Measurements from ENCODE around the gene ZNF211.

ZNF211 gene

DNA sequence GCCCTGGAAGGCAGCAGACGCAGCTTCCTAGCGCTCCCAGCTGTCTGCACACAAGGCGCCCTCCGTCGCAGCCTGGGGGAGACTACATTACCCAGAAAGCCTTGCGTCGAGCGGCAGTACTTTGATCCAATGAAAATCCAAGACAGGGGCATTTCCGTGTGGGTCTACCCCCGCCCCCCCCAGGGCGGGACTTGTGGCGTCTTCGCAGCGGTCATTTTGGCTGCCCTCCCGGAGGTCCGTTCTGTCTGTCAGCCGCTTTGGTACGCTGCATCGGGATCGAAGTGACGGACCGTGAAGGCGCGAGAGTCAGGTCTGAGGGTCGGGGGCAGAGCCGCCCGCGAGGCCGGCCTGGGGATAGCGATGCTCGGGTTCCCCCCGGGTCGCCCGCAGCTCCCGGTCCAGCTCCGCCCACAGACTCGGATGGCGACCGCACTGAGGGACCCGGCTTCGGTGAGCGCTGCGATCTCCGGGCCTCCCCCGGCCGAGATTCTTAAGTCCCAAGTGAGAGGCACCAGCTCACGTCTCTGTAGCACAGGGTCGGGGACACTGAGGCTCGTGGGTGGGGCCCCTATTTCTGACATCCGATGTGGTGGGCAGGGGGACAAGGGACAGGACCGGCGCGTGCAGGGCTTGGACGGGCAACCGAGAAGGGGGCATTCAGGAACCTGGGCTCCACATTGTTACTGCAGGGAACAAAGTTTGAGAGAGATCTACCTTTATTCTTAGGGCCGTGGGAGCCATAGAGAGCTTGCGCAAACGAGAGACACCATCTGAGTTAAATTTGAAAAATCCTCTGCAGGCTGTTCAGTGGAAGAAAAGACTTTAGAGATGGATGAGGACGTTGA lies at the start of gene ZNF211:
Gene ZNF211, plus strand, starts transcription at position 182 of the 845 bp plus-strand sequence. Its CDS starts 179 bp downstream, at position 361.
- DNase-seq, result peak; percentile 69

DNA sequence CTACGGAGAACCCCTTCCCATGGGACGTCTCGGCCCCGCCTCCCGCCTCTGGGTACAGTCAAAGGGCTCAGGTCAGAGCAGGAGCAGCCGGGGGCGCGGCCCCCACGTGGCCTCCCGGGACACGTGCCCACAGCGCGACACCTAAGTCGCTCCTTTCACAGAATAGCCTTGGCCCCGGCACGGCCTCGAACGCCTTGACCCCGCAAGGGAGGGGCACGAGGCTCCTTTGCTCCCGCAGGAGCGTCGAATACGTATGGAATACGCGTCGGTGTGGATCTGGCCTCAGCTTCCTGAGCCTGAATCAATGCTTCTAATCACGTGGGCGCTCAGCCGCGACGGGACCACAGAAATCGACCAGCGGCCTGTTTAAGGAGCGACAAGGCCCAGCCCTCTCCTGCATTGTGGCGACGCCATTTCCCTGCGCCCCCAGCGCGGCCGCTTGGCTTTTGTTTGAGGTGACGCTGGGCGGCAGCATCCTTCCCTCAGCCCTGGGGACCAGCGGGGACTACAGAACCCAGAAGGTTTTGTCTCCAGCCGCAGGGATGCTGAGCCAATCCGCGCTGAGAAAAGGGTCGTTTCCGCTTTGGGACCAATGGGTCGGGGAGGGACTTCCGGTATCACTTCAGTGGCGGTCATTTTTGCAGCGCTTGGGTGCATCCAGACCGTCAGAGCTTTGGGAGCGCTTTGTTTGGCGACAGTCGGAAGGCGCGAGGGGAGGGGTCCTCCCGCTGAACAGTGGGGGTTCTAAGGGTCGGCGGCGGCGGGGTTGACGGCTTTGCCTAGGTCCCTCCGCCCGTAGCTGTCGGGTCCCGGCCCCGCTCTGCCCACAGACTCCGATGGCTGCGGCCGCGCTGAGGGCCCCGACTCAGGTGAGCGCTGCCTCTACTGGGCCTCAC lies 49.2 kb upstream of the ZNF211 start, which contains the start of gene ZIK1:
Gene ZIK1, plus strand, starts transcription at position 625 of the 896 bp plus-strand sequence. Its CDS starts 212 bp downstream, at position 837.
- DNase-seq, result peak; percentile 17

DNA sequence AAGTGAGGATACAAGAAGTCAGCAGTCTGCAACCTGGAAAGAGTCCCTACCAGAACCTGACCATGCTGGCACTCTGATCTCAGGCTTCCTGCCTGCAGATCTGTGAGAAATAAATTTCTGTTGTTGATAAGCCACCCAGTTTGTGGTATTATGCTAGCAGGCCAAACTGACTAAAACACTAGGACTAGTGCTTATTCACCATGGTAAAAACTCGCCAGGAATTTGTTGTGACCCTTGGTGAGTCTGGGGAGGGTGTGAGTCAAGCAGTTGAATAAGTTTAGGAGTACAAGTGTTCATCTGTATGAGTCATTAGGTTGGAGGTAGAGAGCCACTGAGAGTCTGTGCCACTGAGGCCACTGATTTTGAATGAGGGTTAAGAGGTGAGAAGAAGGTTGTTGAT lies 45.4 kb upstream of the ZNF211 start:
- DNase-seq, result no peak

DNA sequence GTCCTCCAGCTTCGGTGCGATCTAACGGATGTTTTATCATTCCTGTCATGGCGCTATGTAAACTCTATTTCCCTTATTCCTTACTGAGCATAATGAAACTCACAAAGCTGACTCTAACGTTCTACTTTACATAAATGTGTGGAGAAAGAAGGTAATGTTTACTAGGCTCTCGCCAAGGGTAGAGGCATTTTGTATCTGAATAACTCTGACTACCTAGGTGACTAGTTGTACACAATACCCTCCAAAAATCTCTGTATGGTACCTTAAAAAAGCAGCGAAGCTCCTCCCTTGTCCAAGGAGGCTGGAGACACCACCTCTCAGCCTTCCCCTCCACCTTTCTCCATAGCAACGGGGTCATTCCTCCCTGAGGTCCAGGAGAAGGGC lies 33.6 kb upstream of the ZNF211 start:
- DNase-seq, result no peak

DNA sequence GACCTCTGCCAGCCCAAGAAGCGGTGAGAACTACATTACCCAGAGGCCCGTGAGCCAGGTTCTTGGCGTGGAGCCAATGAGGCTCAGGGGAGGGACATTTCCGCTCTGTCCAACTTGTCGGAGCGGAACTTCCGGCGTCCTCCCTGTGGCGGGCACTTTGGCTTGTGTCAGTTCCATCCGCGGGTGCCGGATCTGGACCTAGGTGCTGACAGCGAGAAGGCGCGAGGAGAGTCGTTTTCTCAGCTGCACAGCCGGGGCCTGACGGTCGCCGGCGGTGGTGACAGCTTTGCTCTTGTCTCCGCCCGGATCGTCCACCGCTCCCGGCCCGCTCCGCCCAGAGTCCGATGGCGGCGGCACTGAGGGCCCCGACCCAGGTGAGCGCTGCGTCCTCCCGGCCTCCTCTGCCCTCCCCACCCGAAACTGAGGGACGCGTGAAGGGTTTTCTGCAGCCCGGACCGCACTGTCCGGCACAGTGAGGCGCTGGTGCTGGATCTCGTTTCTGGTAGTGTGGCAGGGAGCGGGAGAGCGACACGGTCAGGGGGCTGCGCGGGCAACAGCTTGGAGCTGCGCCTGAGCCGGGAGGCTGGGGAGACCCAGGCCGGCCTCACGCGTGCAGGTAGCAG lies 33.1 kb upstream of the ZNF211 start, which contains the start of gene ZNF530:
Gene ZNF530, plus strand, starts transcription at position 125 of the 623 bp plus-strand sequence. CDS start 4,461 bp downstream, outside the sequence.
- peak; percentile 73 for DNase-seq

DNA sequence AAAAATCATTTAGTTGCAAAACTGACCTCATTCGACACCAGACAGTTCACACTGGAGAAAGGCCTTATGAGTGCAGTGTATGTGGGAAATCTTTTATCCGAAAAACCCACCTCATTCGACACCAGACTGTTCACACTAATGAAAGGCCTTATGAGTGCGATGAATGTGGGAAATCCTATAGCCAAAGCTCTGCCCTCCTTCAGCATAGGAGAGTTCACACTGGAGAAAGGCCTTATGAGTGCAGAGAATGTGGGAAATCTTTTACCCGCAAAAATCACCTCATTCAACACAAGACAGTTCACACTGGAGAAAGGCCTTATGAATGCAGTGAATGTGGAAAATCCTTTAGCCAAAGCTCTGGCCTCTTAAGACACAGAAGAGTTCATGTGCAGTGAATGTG lies 26.0 kb upstream of the ZNF211 start:
- no peak for DNase-seq

DNA sequence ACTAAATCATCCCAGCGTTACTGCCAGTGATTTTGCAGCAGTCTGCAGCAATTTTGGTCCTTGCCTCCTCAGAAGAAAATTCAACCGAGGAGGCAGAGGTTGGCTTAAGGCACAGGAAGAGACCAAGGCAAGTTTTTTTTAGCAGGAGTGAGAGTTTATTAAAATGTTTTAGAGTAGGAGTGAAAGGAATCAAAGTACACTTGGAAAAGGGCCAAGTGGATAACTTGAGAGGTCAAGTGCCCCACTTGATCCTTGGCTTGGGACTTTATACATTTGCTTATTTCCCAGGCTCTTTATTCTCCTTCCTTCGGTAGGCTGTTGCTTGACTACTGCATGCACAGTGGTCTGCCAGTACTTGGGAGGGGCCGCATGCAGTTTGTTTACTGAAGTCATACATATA lies 21.9 kb upstream of the ZNF211 start:
- no peak for DNase-seq

DNA sequence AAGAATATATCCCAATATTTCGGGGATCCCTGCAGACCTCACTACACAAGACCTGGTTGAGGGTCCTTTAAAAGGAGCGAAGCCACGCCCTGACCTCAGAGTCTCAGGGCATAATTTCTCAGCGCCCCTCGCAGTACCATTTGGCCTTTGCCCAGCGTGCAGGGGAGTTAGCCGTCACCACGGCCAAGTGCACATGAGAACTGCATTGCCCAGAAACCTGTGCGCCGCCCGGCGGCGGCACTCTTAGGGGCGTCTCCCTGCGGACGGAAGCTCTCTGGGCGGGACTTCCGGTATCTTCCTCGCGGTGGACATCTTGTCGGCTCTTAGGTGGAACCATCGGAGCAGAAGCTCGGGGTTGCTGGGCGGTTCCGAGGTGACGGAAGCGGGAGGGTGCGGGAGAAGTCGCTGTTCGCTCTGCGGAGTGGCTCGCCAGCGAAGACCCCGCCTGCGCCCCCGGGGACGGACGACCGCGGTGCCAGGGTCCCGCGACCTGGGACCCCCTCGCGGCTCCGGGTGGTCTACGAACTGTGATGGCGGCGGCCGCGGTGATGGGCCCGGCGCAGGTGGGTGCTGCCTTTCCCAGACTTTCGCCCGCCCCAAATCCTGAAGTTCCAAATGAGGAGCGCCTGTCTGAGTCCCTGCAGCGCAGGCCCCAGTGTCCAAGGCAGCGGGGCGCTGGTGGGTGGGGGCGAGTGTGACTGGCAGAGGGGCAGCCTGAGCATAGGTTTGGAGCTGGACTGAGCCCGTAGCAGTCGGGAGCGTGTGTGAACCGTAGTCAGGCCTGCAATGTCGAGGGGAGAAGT lies 18.8 kb upstream of the ZNF211 start, which contains the start of gene ZNF134:
Gene ZNF134, plus strand, starts transcription at position 302 of the 803 bp plus-strand sequence. CDS start 5,227 bp downstream, outside the sequence.
- peak; percentile 79 for DNase-seq

DNA sequence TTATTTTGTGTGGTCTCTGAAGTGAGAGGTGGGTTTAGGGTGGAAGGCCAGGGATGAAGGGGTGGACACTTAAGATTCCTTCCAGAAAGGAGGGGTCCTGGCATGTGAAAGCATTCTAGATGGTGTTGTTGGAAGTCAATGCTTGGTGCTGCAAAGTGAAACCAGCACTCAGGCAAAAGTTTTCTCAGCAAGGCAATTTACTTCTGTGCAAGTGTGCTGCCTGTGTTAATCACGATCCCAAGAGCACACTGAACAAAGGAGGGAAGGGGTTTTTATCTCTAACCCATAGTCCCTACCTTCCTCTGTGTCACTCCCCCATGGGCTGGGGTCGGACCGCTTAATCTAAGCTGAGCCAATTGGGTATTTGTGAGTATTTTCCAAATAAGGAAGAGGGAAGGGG lies 17.6 kb upstream of the ZNF211 start:
- DNase-seq, result no peak

DNA sequence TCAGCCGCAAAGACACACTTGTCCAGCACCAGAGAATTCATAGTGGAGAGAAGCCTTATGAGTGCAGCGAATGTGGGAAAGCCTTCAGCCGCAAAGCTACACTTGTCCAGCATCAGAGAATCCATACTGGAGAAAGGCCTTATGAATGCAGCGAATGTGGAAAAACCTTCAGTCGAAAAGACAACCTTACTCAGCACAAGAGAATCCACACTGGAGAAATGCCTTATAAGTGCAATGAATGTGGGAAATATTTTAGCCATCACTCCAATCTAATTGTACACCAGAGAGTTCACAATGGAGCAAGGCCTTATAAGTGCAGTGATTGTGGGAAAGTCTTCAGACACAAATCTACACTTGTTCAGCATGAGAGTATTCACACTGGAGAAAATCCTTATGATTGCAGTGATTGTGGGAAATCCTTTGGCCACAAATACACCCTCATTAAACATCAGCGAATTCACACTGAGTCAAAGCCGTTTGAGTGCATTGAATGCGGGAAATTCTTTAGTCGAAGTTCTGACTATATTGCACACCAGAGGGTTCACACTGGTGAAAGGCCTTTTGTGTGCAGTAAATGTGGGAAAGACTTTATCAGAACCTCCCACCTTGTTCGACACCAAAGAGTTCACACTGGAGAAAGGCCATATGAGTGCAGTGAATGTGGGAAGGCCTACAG lies 12.2 kb upstream of the ZNF211 start:
- DNase-seq, result no peak

DNA sequence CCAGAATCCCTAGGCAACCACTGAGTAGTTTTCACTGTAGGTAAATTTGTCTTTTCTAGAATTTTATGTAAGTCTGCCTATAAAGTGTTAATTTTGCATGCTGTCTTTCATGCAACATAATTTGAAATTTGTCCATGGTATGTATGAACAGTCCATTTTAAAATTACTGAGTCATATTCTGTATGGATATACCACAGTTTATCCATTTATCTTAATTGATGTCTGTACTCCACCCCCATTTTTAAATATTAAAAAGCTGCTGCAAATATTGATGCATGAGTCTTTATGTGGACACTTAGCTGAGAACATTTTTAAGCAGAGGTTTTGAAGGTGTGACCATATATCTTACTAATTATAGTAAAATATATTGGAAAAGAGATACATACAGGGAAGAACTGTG lies 9.9 kb upstream of the ZNF211 start:
- DNase-seq, result no peak

DNA sequence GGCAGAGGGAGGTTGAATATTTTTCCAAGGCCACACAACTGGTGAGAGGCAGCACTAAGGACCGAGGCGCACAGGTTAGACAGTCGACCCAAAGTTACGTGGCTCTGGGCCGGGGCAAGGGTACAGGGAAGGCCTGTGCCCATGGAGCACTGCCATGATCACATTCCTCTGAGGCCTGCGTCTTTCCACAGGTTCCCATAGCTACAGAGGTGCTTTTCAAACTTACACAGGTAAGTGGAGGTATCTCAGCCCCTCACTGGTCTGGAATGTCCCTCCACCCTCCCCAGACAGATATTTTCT lies 814 bp downstream of the ZNF211 start:
- no peak for DNase-seq

DNA sequence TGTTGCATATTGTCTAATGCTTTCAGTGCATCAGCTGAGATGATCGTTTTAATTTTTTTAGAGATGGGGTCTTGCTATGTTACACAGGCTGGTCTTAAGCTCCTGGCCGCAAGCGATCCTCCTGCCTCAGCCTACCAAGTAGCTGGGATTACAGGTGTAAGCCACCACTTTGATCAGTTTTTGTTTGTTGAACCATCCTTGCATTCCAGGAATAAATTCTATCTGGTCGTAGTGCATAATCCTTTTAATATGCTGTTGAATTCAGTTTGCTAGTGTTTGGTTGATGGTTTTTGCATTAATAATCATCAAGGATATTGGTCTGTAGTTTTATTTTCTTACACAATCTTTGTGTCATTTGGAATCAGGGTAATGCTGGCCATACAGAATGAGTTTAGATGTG lies 4.4 kb downstream of the ZNF211 start:
- DNase-seq, result no peak

DNA sequence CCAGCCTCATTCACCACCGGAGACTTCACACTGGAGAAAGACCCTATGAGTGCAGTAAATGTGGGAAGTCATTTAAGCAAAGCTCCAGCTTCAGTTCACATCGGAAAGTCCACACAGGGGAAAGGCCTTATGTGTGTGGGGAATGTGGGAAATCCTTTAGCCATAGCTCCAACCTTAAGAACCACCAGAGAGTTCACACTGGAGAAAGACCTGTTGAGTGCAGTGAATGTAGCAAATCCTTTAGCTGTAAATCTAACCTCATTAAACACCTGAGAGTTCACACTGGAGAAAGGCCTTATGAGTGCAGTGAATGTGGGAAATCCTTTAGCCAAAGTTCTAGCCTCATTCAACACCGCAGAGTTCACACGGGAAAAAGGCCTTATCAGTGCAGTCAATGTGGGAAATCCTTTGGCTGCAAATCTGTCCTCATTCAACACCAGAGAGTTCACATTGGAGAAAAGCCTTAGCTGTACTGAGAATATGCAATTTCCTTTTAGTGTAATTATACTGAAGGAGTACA lies 8.8 kb downstream of the ZNF211 start:
- no peak for DNase-seq

DNA sequence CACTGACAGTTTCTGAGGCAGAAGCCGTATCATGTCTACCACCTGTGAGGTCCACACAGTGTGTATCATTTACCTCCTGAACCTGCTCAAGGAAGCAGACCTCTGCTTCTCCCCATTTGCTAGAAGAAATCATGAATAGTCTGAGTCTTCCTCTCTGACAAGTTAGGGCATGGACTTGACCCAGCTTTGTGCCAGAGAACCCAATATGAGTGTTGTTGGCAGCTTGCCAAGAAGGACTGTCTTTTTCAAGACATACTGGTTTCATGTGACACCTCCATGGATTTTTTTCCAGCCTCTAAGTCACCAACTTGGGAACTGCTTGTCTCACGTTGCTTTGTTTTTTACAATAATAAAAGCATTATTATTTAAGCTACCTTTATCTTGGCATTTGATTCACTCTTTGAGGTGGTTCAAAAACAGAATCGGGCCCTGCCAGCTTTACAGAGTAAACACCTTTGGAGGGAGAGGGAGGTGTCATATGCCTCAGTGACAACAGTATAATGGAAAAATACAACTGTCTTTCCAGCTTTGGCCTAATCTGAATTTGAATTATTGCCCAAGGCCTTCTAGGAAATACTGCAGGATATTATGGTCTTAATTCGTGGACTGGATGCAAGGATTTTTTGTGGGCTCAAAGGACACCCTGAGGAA lies 9.6 kb downstream of the ZNF211 start:
- DNase-seq, result no peak

DNA sequence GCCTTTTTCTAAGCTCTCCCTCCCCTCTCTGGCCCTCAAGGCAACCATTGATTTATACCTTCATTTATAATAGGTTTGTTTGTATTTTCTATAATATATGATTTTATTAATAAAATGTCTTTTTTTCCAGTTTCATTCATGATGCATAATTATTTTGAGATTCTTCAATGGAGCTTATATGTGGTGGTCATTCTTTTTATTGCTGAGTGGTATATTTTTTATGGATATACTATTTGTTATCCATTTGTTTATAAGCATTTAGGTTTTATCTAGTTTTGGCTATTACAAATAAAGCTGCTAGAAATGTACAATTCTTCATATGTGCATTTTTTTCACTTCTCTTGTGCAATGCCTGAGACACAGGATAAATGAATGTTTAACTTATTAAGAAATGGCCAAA lies 10.8 kb downstream of the ZNF211 start:
- no peak for DNase-seq

DNA sequence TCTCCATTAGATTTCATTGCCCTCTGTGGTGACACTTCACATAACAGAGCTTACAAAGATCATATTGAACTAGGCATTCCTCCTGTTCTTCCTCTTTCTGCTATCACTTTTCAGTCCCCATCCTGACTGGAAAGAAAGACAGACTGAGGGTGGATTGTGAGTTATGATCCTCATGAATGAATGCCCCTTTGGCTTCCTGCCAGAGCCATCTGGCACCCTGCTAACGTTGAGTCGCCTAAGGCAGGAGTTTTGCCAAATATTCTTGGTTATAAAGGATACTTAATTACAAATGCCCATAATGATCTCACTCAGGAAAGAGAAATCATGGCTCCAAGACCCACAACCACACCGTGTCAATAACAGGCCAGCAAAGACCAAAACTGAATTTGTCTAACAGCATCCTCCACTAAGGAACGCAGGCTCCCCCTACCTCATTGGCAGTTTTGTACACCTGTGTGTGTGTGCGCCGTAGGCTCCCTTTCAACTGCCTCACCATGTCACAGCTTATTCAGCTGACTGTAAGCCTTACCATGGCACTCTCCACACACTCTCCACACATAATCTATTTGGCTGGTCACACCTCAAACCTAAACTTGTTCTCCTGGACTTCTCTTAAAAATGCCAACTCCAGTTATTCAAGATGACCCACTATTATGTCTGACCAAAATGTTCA lies 15.5 kb downstream of the ZNF211 start:
- DNase-seq, result peak; percentile 66

DNA sequence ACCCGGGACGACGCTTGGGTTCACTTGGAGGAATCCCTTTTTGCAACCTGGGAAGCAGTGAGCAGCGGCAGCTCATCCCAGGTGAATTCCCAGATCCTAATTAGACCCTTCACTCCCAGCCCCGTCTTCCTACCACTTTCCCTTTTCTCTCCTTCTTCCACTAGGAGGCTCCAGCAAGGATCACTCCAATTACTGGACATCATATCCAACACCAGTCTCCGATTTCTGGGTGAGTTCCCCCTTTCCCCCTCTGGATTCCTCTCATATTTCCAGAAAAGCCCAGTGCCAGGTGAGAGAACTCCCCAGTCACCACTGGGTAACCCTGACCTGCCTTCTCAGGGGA lies 18.7 kb downstream of the ZNF211 start:
- DNase-seq, result no peak

DNA sequence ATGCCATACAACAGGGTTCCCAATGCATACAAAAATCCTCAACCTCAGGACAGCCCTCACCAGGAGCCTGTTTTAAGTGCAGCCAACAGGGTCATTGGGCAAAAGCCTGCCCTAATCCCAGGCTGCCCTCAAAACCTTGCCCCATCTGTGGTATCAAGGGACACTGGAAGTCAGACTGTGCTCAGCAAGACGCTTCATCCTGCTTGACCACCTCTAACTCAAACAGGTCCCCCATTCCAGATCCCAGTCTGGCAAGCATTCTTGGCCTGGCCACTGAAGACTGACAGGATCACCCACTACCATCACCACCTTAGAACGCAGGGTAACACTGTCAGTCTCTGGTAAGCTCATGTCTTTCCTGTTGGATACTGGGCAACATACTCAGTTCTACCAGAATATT lies 20.7 kb downstream of the ZNF211 start:
- DNase-seq, result no peak

DNA sequence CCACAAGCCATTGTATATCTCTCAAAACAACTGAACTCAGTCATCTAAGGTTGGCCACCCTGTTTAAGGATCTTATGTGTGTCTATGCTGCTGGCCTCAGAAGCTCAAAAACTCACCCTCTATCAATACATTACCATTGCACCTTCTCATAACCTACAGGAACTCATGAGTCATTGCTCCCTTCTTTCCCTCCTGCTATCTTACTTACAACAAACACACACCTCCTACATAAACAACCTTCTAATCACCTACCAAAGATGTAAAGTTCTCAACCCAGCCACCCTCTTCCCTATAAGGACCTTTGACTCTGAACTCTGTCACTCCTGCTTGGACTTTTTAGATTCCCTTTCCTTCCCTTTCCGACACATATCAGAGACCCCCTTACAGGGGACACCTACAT lies 22.5 kb downstream of the ZNF211 start:
- DNase-seq, result no peak

DNA sequence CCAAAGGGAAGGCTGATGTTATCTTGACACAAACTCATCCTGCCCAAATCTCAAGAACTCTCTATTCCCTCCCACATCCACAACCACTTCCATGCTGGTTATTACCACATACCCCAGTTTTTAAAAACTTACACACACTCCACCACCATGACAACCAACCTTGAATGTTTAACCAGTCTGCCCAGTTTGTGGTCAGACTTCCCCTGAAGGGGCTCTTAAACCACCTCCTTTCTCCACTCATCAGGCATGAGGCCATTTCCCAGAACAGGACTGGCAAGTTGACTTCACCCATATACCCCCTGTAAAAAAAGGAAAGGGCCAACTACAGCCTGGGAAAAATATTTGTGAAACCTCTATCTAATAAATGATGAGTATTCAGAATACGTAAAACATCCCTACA lies 23.4 kb downstream of the ZNF211 start:
- no peak for DNase-seq

Data from NCI-H446 treated with DMSO at 0.1 percent for 48 hours (cell line).